ENCODE results near the gene POLDIP2.

DNA sequence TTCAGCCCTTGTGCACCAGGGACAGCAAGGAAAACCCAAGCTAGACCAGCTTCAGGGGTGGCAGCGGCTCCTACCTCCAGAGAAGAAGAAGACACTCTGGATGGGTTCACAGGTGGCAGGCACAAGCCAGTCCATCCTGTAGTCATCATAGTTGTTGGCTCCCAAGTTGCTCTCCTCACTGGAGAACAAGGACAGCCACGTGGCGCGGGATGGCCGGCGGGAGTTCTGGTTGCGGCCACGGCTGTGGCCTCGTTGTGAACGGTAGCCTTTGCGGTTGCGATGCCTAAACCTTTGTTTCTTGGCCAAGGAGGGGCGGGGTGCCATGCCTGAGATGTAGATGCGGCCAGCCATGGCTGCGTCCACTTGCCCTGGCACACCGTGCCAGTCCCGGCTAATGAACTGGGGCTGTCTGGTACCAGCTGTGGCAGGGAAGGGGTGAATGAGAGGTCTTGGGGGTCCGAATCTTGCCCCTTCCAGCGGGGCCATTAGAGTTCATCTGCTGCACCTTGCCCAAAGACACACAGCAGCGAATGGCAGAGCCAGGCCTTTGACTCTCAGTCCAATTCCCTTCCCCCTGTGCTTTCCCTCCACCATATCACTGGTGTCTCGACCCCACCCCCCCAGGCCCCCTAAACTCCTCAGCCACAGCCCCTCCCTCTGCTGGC lies 10.4 kb upstream of the POLDIP2 start:
- TF ChIP-seq, protein P1, sequence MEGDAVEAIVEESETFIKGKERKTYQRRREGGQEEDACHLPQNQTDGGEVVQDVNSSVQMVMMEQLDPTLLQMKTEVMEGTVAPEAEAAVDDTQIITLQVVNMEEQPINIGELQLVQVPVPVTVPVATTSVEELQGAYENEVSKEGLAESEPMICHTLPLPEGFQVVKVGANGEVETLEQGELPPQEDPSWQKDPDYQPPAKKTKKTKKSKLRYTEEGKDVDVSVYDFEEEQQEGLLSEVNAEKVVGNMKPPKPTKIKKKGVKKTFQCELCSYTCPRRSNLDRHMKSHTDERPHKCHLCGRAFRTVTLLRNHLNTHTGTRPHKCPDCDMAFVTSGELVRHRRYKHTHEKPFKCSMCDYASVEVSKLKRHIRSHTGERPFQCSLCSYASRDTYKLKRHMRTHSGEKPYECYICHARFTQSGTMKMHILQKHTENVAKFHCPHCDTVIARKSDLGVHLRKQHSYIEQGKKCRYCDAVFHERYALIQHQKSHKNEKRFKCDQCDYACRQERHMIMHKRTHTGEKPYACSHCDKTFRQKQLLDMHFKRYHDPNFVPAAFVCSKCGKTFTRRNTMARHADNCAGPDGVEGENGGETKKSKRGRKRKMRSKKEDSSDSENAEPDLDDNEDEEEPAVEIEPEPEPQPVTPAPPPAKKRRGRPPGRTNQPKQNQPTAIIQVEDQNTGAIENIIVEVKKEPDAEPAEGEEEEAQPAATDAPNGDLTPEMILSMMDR (IDR thresholded peaks at IDR 0.05; ENCODE audit: insufficient read depth, low read length, poor library complexity, severe bottlenecking), result no peak
- TF ChIP-seq EZH2phosphoT487 (conservative IDR thresholded peaks at IDR 0.05; ENCODE audit: low read length), result no peak
